ENCODE measurements around the gene MORN3. TPM values are rescaled to one million over a fixed set of nuclear protein-coding genes. Genes with fewer than 3 reads are reported as not detected.

MORN3 gene
- total RNA-seq, 2 experiments from 2014 or later, result 2.0 to 2.6 TPM

DNA sequence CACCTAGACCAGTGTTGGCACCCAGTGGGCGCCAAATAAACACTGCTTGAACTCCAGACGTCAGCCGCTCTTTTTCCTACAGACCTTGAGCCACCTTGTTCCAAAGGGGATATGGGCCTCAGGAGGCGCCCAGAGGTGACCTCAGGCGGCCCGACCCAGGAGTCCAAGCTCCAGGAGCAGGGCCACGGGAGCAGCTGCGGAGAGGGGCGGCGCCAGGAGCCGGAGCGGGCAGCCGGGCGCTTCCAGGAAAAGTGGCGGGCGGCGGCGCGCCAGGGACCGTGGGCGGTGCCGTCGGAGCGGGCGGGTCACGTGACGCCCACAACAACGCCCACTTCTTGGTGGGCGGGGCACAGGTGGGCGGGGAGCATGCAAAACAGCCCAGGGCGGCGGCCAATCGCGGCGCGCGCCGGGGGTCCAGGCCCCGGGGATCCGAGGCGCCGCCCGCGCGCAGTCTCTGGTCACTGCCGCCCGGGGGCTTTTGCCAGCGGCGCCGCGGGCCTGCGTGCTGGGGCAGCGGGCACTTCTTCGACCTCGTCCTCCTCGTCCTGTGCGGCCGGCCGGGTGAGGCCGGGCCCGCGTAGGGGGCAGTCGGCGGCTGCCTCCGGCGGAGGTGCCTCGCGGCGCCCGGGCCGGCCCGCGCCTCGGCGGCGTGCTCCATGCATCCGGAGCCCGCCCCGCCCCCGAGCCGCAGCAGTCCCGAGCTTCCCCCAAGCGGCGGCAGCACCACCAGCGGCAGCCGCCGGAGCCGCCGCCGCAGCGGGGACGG is 43.2 kb downstream of the MORN3 start, which contains the start of gene ORAI1:
ORAI1 (plus strand) TSS at position 444 of the 766 bp plus-strand sequence.
- intact Hi-C loops (cut with DNase I, micrococcal nuclease), result loop anchor here (1.0 to 5.0 kb wide), 22 partner anchors 36 to 1906 kb away; partner anchors contain the start of genes PSMD9 (in 2 of the 2), ANAPC5 (in 1 of the 2), CAMKK2 (in 1 of the 2) and KDM2B (in 1 of the 2)
- no peaks in the 10 kb centered on the region for H3K9me3 Mint-ChIP-seq (ENCODE audit: low read depth)

DNA sequence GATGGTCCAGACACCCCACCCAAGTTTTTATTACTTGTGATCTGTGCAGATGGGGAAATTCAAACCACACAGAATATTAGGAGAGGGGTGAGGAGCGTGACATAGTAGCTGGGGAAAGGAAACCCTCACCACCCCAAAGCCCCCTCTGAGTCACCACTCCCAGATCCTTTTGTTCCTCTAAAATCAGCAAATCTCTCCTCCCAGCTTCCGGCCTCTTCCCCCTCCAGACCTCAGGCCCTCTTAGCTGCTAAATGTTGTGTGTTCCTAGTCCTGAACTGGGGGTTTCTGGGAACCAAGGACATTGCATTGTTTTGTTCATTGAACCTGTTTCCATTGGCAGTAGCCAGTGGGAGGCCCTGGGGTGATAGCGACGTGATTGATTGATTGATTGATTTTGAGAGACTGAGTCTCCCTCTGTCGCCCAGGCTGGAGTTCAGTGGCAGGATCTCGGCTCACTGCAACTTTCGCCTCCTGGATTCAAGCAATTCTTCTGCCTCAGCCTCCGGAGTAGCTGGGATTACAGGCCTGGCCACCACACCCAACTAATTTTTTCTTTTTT is 49.0 kb downstream of the MORN3 start:
- Mint-ChIP-seq H3K27me3 (no peaks in the 10 kb centered on the region), H3K36me3 (ENCODE audit: low read depth) (peaks cover 2% of the 10 kb centered on the region), H3K27ac (no peak overlapping the region), H3K4me1 (peaks cover 6% of the 10 kb centered on the region), H3K9me3 (ENCODE audit: low read depth) (no peaks in the 10 kb centered on the region), H3K4me3 (no peak overlapping the region)
- POLR2A ChIA-PET, result no interaction called here
- intact Hi-C loops (cut with DNase I, micrococcal nuclease), result no loop called here
- ATAC-seq (no peak), DNase-seq (no peak)
- CTCF ChIA-PET, result interaction anchor here (1.1 kb wide), 2 partner anchors 67 to 93 kb away, joined by 3 to 5 read pairs; no protein-coding TSS in a partner anchor

More for the DNA sequence above, 43.2 kb downstream of the MORN3 start, which contains the start of gene ORAI1:
- peak; percentile 50 for ATAC-seq
- Mint-ChIP-seq H3K27me3 (no peaks in the 10 kb centered on the region), H3K27ac (peak within 1 kb of the TSS; percentile 99), H3K36me3 (ENCODE audit: low read depth) (peaks cover 34% of the 10 kb centered on the region), H3K4me1 (peaks cover 36% of the 10 kb centered on the region), H3K4me3 (peak within 1 kb of the TSS; percentile 92)
- peak; percentile 98 for DNase-seq
- POLR2A ChIA-PET, result interaction anchor here (0.5 to 2.4 kb wide), 12 partner anchors 13 to 454 kb away, joined by 3 to 12 read pairs (median 7); no protein-coding TSS in a partner anchor
- CTCF ChIA-PET, result interaction anchor here (0.5 to 4.5 kb wide), 13 partner anchors 40 to 210 kb away, joined by 3 to 29 read pairs (median 7); partner anchors contain the start of genes MORN3 and RHOF

DNA sequence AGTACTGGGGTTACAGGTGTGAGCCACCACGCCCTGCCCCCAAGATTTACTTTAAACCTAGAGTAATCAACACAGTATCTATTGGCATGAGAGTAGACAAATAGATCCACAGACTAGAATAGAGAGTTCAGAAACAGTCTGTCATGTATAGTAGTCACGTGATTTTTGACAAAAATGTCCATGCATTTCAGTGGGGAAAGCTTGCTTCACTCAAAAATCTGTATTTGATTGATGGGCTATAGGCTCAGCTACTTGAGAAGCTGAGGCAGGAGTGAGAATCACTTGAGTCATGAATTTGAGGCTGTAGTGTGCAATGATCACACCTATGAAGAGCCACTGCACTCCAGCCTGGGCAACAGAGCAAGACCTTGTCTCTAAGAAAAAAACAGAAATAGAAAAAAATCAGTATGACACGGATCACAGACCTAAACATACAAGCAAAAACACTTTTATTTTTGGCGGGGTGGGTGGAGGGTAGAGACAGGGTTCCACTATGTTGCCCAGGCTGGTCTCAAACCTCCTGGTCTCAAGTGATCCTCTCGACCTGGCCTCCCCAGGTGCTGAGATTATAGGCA is 50.7 kb downstream of the MORN3 start:
- Mint-ChIP-seq H3K4me1 (peaks cover 6% of the 10 kb centered on the region), H3K9me3 (ENCODE audit: low read depth) (no peaks in the 10 kb centered on the region), H3K27ac (no peak overlapping the region), H3K36me3 (ENCODE audit: low read depth) (peaks cover 2% of the 10 kb centered on the region), H3K4me3 (no peak overlapping the region), H3K27me3 (no peaks in the 10 kb centered on the region)
- ChIA-PET POLR2A (interaction anchor here (0.8 kb wide), 1 partner anchor 37 kb away, joined by 4 read pairs; no protein-coding TSS in a partner anchor), CTCF (interaction anchor here (1.2 kb wide), 1 partner anchor 118 kb away, joined by 3 read pairs; no protein-coding TSS in a partner anchor)
- no peak for DNase-seq
- no peak for ATAC-seq
- intact Hi-C loops (cut with DNase I, micrococcal nuclease), result no loop called here

DNA sequence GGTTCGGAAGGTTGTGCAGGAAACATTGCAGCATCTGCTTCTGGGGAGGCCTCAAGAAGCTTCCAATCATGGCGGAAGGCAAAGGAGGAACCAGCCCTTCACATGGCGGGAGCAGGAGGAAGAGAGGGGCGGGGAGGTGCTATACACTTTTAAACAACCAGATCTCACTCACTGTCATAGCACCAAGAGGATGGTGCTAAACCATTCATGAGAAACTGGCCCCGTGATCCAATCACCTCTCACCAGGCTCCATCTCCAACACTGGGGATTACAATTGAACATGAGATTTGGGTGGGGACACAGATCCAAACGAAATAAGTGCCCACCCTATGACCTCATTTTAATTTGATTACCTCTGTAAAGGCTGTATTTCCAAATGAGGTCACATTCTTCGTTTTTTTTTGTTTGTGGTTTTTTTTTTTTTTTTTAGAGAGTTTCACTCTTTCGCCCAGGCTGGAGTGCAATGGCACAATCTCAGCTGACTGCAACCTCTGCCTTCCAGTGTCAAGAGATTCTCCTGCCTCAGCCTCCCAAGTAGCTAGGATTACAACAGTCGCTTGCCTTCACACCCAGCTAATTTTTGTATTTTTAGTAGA is 54.5 kb downstream of the MORN3 start:
- no peaks in the 10 kb centered on the region for H3K9me3 Mint-ChIP-seq (ENCODE audit: low read depth)
- H3K4me1 Mint-ChIP-seq, result peaks cover 6% of the 10 kb centered on the region
- H3K4me3 Mint-ChIP-seq, result no peak overlapping the region
- H3K27me3 Mint-ChIP-seq, result no peaks in the 10 kb centered on the region
- H3K36me3 Mint-ChIP-seq (ENCODE audit: low read depth), result peaks cover 2% of the 10 kb centered on the region
- intact Hi-C loops (cut with DNase I, micrococcal nuclease), result no loop called here
- H3K27ac Mint-ChIP-seq, result no peak overlapping the region
- ChIA-PET CTCF (no interaction called here), POLR2A (interaction anchor here (0.7 kb wide), 2 partner anchors 281 to 406 kb away, joined by 3 read pairs; no protein-coding TSS in a partner anchor)
- ATAC-seq (no peak), DNase-seq (no peak)

DNA sequence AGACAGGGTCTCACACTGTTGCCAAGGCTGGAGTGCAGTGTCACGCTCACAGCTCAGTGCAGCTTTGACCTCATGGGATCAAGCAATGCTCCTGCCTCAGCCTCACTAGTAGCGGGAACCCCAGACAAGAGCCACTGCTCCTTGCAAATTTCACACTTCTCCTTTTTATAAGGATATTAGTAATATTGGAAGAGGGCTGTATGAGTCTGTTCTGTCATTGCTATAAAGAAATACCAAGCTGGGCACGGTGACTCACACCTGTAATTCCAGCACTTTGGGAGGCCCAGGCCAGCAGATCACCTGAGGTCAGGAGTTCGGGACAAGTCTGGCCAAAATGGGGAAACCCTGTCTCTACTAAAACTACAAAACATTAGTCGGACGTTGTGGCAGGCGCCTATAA is 56.0 kb downstream of the MORN3 start:
- ChIA-PET POLR2A (no interaction called here), CTCF (interaction anchor here (1.5 kb wide), 1 partner anchor 12 kb away, joined by 4 read pairs; no protein-coding TSS in a partner anchor)
- ATAC-seq (no peak), DNase-seq (no peak)
- peaks cover under 1% of the 10 kb centered on the region for H3K36me3 Mint-ChIP-seq (ENCODE audit: low read depth)
- H3K4me1 Mint-ChIP-seq, result peaks cover 6% of the 10 kb centered on the region
- H3K27ac Mint-ChIP-seq, result no peak overlapping the region
- H3K9me3 Mint-ChIP-seq (ENCODE audit: low read depth), result no peaks in the 10 kb centered on the region
- intact Hi-C loops (cut with DNase I, micrococcal nuclease), result no loop called here
- H3K4me3 Mint-ChIP-seq, result no peak overlapping the region
- no peaks in the 10 kb centered on the region for H3K27me3 Mint-ChIP-seq

DNA sequence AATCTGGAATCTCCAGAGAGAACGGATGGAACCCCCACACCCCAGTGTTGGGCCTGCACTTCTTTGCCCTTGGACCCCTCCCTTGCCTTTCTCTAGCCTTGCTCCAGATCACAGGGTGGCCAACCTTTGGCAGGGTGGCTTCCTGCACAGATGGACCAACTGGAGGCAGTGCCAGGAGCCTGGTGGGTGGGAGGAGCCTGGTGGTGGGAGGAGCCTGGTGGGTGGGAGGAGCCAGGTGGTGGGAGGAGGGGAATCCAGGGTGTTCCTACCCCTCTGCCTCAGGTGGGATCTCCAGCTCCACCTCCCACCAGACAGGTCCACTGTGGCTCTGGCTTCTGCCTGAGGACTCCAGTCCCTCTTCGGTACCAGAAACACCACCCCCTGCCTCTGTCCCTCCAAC is 58.1 kb downstream of the MORN3 start:
- intact Hi-C loops (cut with DNase I, micrococcal nuclease), result no loop called here
- H3K9me3 Mint-ChIP-seq (ENCODE audit: low read depth), result no peaks in the 10 kb centered on the region
- no peaks in the 10 kb centered on the region for H3K36me3 Mint-ChIP-seq (ENCODE audit: low read depth)
- no peak overlapping the region for H3K27ac Mint-ChIP-seq
- ChIA-PET CTCF (interaction anchor here (0.6 kb wide), 1 partner anchor 59 kb away, joined by 4 read pairs; no protein-coding TSS in a partner anchor), POLR2A (no interaction called here)
- DNase-seq (peak; percentile 64), ATAC-seq (peak; percentile 76)
- no peak overlapping the region for H3K4me3 Mint-ChIP-seq
- H3K27me3 Mint-ChIP-seq, result no peaks in the 10 kb centered on the region
- H3K4me1 Mint-ChIP-seq, result peaks cover 6% of the 10 kb centered on the region

DNA sequence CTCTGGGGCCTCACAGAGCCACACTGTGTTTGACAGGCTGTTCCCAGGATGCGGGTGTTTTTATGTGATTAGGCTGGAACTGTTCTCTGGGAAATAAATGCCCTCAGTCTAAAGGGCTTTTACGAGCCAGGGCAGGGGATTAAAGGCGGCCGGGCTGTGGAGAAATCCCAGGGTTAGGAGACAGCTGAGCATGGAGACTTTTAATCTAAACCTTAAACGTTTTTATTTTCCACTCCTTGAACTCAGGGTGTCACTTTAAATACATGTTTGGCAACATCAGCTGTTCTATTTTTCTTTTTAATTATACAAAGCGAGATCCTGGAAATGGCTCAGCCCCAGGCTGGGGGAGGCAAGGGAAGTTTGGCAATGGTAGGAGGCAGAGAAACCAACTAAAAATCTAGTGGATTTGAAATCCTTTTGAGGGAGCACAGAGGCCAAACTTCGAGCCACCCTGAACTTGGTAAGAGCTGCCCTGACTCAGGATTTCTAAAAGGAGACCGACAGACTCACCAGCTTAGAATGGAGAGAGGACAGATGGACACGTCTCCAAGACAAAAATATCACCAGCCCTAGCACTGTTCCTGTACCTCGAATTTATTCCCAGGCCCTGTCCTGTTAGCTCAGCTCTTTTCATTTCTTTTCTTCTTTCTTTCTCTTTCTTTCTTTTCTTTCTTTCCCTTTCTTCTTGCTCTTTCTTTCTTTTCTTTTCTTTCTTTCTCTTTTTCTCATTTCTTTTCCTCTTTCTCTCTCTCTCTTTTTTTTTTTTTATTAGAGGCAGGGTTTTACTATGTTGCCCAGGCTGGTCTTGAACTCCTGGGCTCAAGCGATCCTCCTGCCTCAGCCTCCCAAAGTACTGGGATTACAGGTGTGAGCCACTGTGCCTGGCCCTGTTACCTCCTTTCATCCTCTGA is 59.0 kb downstream of the MORN3 start:
- no peaks in the 10 kb centered on the region for H3K9me3 Mint-ChIP-seq (ENCODE audit: low read depth)
- no peaks in the 10 kb centered on the region for H3K36me3 Mint-ChIP-seq (ENCODE audit: low read depth)
- DNase-seq, result no peak
- POLR2A ChIA-PET, result no interaction called here
- H3K27me3 Mint-ChIP-seq, result no peaks in the 10 kb centered on the region
- intact Hi-C loops (cut with DNase I, micrococcal nuclease), result no loop called here
- CTCF ChIA-PET, result interaction anchor here (0.7 kb wide), 1 partner anchor 58 kb away, joined by 3 read pairs; no protein-coding TSS in a partner anchor
- no peak for ATAC-seq
- H3K4me1 Mint-ChIP-seq, result peaks cover 6% of the 10 kb centered on the region
- no peak overlapping the region for H3K4me3 Mint-ChIP-seq
- peak overlapping the region; percentile 11 for H3K27ac Mint-ChIP-seq

DNA sequence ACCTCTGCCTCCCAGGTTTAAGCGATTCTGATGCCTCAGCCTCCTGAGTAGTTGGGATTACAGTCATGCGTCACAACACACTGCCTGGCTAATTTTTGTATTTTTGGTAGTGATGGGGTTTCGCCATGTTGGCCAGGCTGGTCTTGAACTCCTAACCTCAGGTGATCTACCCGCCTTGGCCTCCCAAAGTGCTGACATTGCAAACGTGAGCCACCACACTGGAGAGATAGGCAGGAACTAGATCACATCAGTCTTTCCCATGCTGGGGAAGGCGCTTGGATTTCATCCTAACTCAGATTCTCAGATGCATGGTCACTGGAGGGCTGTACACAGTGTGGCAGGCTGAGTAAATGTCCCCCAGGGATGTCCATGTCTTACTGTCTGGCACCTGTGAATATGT is 61.2 kb downstream of the MORN3 start:
- ATAC-seq, result no peak
- no peaks in the 10 kb centered on the region for H3K9me3 Mint-ChIP-seq (ENCODE audit: low read depth)
- DNase-seq, result no peak
- H3K36me3 Mint-ChIP-seq (ENCODE audit: low read depth), result no peaks in the 10 kb centered on the region
- intact Hi-C loops (cut with DNase I, micrococcal nuclease), result no loop called here
- no peak overlapping the region for H3K4me3 Mint-ChIP-seq
- ChIA-PET CTCF (no interaction called here), POLR2A (no interaction called here)
- no peak overlapping the region for H3K27ac Mint-ChIP-seq
- no peaks in the 10 kb centered on the region for H3K4me1 Mint-ChIP-seq
- H3K27me3 Mint-ChIP-seq, result no peaks in the 10 kb centered on the region

DNA sequence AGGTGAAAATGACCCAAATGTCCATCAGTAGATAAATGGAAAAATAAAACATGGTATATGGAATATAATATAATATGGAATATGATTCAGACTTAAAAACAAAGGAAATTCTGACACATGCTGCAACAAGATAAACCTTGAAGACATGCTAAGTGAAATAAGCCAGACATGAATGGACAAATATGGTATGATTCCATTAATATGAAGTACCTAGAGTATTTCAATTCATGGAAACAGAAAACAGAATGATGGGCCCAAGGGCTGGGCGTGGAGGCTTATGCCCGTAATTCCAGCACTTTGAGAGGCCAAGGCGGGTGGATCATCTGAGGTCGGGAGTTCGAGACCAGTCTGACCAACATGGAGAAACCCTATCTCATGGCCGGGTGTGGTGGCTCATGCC is 65.9 kb downstream of the MORN3 start:
- CTCF ChIA-PET, result no interaction called here
- intact Hi-C loops (cut with DNase I, micrococcal nuclease), result no loop called here
- no peaks in the 10 kb centered on the region for H3K9me3 Mint-ChIP-seq (ENCODE audit: low read depth)

DNA sequence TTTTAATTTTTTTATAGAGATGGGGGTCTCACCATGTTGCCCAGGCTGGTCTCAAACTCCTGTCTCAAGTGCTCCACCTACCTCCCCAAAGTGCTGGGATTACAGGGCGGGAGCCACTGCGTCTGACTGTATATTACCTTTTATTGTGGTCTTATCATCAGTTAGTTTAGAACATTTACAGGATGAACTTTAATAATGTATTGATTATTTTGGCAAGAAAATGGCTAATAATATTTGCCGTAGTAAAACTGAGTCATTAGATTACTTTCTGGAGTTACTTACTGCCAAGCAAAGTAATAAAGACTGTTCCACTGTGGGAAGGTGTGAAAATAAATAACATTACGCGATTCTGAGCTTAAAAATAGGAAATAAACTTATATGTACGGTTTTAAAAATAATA is 66.7 kb downstream of the MORN3 start:
- Mint-ChIP-seq H3K9me3 (ENCODE audit: low read depth) (no peaks in the 10 kb centered on the region), H3K4me3 (no peak overlapping the region), H3K27ac (no peak overlapping the region), H3K4me1 (no peaks in the 10 kb centered on the region), H3K36me3 (ENCODE audit: low read depth) (no peaks in the 10 kb centered on the region), H3K27me3 (no peaks in the 10 kb centered on the region)
- POLR2A ChIA-PET, result interaction anchor here (0.7 kb wide), 1 partner anchor 75 kb away, joined by 3 read pairs; no protein-coding TSS in a partner anchor
- CTCF ChIA-PET, result no interaction called here
- intact Hi-C loops (cut with DNase I, micrococcal nuclease), result no loop called here
- no peak for DNase-seq
- ATAC-seq, result no peak

More for the DNA sequence above, 65.9 kb downstream of the MORN3 start:
- Mint-ChIP-seq H3K4me3 (no peak overlapping the region), H3K27me3 (no peaks in the 10 kb centered on the region), H3K4me1 (no peaks in the 10 kb centered on the region), H3K27ac (no peak overlapping the region), H3K36me3 (ENCODE audit: low read depth) (no peaks in the 10 kb centered on the region)
- POLR2A ChIA-PET, result no interaction called here
- ATAC-seq, result no peak
- DNase-seq, result no peak

Measured in activated CD4-positive, alpha-beta T cell treated with anti-CD3 and anti-CD28 coated beads for 36 hours (primary cell).